GM10266 (cell line): ENCODE data around the gene FBLN7.
"Not testable (repeated sequence)": the region's sequence is repeated elsewhere in the genome, so short reads cannot be mapped to it uniquely, and the experiment has no call there.

Experiments
- DNase-seq: peaks from one replicate; pipeline ENCODE4 v3.0.0; 2012; ENCODE audit errors: extremely low spot score
- CTCF ChIP-seq: IDR thresholded peaks from 2 replicates; pipeline ENCODE4 v1.5.1; 2012; ENCODE audit warnings: mild to moderate bottlenecking, low read depth; ENCODE audit not compliant: control insufficient read depth, insufficient read depth; ENCODE audit errors: missing control alignments

FBLN7 gene

DNA sequence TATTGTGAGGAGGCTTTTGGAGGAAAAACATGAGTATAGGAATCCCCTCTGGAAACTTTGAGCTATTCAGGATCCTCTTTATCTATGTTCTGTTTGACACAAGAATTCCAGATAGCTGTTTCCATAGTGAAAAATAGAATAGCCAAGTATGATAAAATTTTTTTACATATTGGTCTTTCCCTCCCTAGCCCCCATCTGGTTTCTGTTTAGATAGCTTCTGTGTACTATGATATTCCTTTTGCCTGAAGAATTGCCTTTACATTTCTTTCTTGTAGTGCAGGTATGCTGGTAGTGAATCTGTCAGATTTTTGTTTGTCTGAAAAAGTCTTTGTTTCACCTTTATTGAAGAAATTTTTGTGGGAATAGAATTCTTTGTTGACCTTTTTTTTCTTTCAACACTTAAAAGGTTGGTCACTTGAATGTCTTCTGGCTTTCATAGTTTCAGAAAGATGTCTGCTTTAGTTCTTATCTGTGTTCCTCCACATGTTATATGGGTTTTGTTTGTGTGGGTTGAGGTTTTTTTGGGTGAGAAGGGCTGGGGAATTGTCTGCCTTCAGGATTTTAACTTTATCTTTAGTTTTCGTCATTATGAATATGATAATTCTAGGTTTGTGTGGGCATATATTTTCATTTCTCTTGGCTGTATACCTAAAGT, 29.9 kb upstream of the FBLN7 start:
- no peak for TF ChIP-seq CTCF
- no peak for DNase-seq

- DNase-seq, result no peak
- no peak for TF ChIP-seq CTCF
Measured at GRCh38 chr2:112109278-112109677, 28.9 kb upstream of the FBLN7 start.

- no peak for DNase-seq
Measured at GRCh38 chr2:112110966-112111365, 27.2 kb upstream of the FBLN7 start.

GRCh38 chr2:112113354-112113753, 24.8 kb upstream of the FBLN7 start:
- not testable (repeated sequence) for DNase-seq

More at GRCh38 chr2:112110966-112111365, 27.2 kb upstream of the FBLN7 start:
- TF ChIP-seq CTCF, result no peak

- DNase-seq, result no peak
- no peak for TF ChIP-seq CTCF
Measured at GRCh38 chr2:112118148-112118547, 20.0 kb upstream of the FBLN7 start.

GRCh38 chr2:112121682-112122254, 16.4 kb upstream of the FBLN7 start:
- DNase-seq, result no peak
- peak; percentile 47 for TF ChIP-seq CTCF

- DNase-seq, result no peak
Measured at GRCh38 chr2:112129060-112129459, 9.1 kb upstream of the FBLN7 start.

More at GRCh38 chr2:112129060-112129459, 9.1 kb upstream of the FBLN7 start:
- no peak for TF ChIP-seq CTCF
